BJ (cell line): ENCODE results near the gene OR2L8. TPM values are rescaled to one million over a fixed set of nuclear protein-coding genes. Genes with fewer than 3 reads are reported as not detected.
A peak's percentile ranks its signal among the peaks of the same experiment; 100 is the strongest.
"Not testable (repeated sequence)": the region's sequence is repeated elsewhere in the genome, so short reads cannot be mapped to it uniquely, and the experiment has no call there.

Experiments used
- CTCF ChIA-PET: fragments of 350-600 bp; formaldehyde crosslinking; extraction: SDS; loops from one replicate; lab custom pipeline; 2021; ENCODE audit warnings: antibody characterized with exemption, inconsistent platforms; lab: Yijun Ruan, JAX
- POLR2A ChIA-PET: fragments of 300-600 bp; sonication (Branson Sonifier 250); formaldehyde crosslinking; extraction: SDS; loops from one replicate; lab custom pipeline; 2021; ENCODE audit warnings: antibody characterized with exemption; lab: Charles Lee
- DNase-seq: peaks from one replicate; pipeline ENCODE4 v3.0.0-alpha.2; 2011; ENCODE audit warnings: low read depth
- H3K27me3 ChIP-seq: 2 replicates; pipeline ENCODE4 v1.6.0; 2011; ENCODE audit warnings: low read length; ENCODE audit not compliant: control insufficient read depth, insufficient read depth
- H3K36me3 ChIP-seq: 2 replicates; pipeline ENCODE4 v1.5.1; 2011; ENCODE audit warnings: low read length; ENCODE audit not compliant: control insufficient read depth, insufficient read depth
- H3K4me3 ChIP-seq: 2 replicates; pipeline ENCODE4 v1.5.1; 2011; ENCODE audit warnings: low read depth, mild to moderate bottlenecking, control low read depth, low read length
- CTCF ChIP-seq: IDR thresholded peaks from 2 replicates; pipeline ENCODE4 v1.5.1; 2011; ENCODE audit warnings: low read depth, mild to moderate bottlenecking, control low read depth, inconsistent platforms, low read length, moderate library complexity; ENCODE audit not compliant: insufficient read depth
- polyA plus RNA-seq: library from polyadenylated mRNA; depleted of rRNA; stranded (reverse); fragments of >200 nt; gene quantifications from 2 replicates; pipeline ENCODE4 v1.2.3, GENCODE V29; 2011

The OR2L8 gene
- polyA plus RNA-seq, 1 experiment, result not detected

GRCh38 chr1:247936965-247937734 lies 11.5 kb upstream of the OR2L8 start:
- H3K27me3 ChIP-seq, H3K36me3 ChIP-seq, POLR2A ChIA-PET, H3K4me3 ChIP-seq, DNase-seq, CTCF ChIA-PET: not testable (repeated sequence)
- TF ChIP-seq CTCF, result peak; percentile 15; the same call in 1 of the 2 replicates

- H3K4me3 ChIP-seq, result no peak overlapping the region
- no peaks in the 10 kb centered on the region for H3K36me3 ChIP-seq
- POLR2A ChIA-PET, result no interaction called here
- TF ChIP-seq CTCF, result no peak
- H3K27me3 ChIP-seq, result no peaks in the 10 kb centered on the region
- DNase-seq, result no peak
- CTCF ChIA-PET, result no interaction called here
Observed at GRCh38 chr1:247942624-247943023, 6.0 kb upstream of the OR2L8 start.

- TF ChIP-seq CTCF, result no peak
- H3K27me3 ChIP-seq, result no peaks in the 10 kb centered on the region
- no peak overlapping the region for H3K4me3 ChIP-seq
- POLR2A ChIA-PET, result no interaction called here
- DNase-seq, result no peak
- H3K36me3 ChIP-seq, result no peaks in the 10 kb centered on the region
- CTCF ChIA-PET, result no interaction called here
Observed at GRCh38 chr1:247953408-247953807, 4.8 kb downstream of the OR2L8 start.

- ChIA-PET POLR2A (no interaction called here), CTCF (no interaction called here)
- DNase-seq, result no peak
- H3K27me3 ChIP-seq, result no peaks in the 10 kb centered on the region
- no peaks in the 10 kb centered on the region for H3K36me3 ChIP-seq
- H3K4me3 ChIP-seq, result no peak overlapping the region
- no peak for TF ChIP-seq CTCF
Observed at GRCh38 chr1:247961791-247962190, 13.1 kb downstream of the OR2L8 start.

- Histone ChIP-seq H3K4me3 (no peak overlapping the region), H3K27me3 (no peaks in the 10 kb centered on the region), H3K36me3 (no peaks in the 10 kb centered on the region)
- DNase-seq, result no peak
- ChIA-PET CTCF (no interaction called here), POLR2A (no interaction called here)
- TF ChIP-seq CTCF, result no peak
Observed at GRCh38 chr1:247962911-247963588, 14.4 kb downstream of the OR2L8 start.
